HEK293 (cell line): ENCODE results near the gene DCDC2.

Experiments used
- CTCF ChIA-PET: fragments of 350-600 bp; formaldehyde crosslinking; extraction: SDS; loops from one replicate; lab custom pipeline; 2021; ENCODE audit warnings: antibody characterized with exemption; lab: Yijun Ruan, JAX
- POLR2A ChIA-PET: fragments of 300-600 bp; formaldehyde crosslinking; extraction: SDS; loops from one replicate; lab custom pipeline; 2020; ENCODE audit warnings: antibody characterized with exemption, inconsistent platforms; lab: Yijun Ruan, JAX
- H3K27ac ChIP-seq: fragments of 200-500 bp; sonication (Bioruptor generic); 2 replicates; pipeline ENCODE4 v1.5.1; 2014; ENCODE audit warnings: low read depth, low read length, control low read depth, inconsistent platforms; ENCODE audit errors: extremely low read depth
- H3K36me3 ChIP-seq, 2 experiments: fragments of 200-500 bp in 1 of 2; sonication (Bioruptor generic) in 1 of 2; 1 replicate in 1 of 2; 2 replicates in 1 of 2; pipeline ENCODE4 v1.5.1; 2014 to 2017; ENCODE audit warnings: inconsistent platforms in 2 of 2, low read length in 2 of 2; ENCODE audit not compliant: control insufficient read depth in 2 of 2, insufficient read depth in 1 of 2
- H3K4me1 ChIP-seq: fragments of 200-500 bp; sonication (Bioruptor generic); 2 replicates; pipeline ENCODE4 v1.5.1; 2014; ENCODE audit warnings: mild to moderate bottlenecking, low read length, inconsistent platforms; ENCODE audit not compliant: control insufficient read depth, insufficient read depth
- H3K4me3 ChIP-seq: 2 replicates; pipeline ENCODE4 v1.5.1; 2011; ENCODE audit warnings: low read depth, mild to moderate bottlenecking, control low read depth, low read length, moderate library complexity
- H3K9me3 ChIP-seq: fragments of 200-500 bp; sonication (Bioruptor generic); 2 replicates; pipeline ENCODE4 v1.5.1; 2014; ENCODE audit warnings: low read depth, low read length, inconsistent platforms; ENCODE audit not compliant: control insufficient read depth, insufficient read depth
- EGR2 ChIP-seq: fragments of 450-650 bp; formaldehyde crosslinking; IDR thresholded peaks from 2 replicates; pipeline ENCODE4 v1.5.1; 2016; ENCODE audit warnings: low read depth, missing biosample characterization, missing genetic modification characterization
- KLF17 ChIP-seq: fragments of 450-650 bp; formaldehyde crosslinking; IDR thresholded peaks from 2 replicates; pipeline ENCODE4 v1.5.1; 2016; ENCODE audit warnings: missing biosample characterization, missing genetic modification characterization
- PRDM1 ChIP-seq: fragments of 450-650 bp; formaldehyde crosslinking; IDR thresholded peaks from 2 replicates; pipeline ENCODE4; 2016; ENCODE audit warnings: missing biosample characterization, missing genetic modification characterization
- TSHZ1 ChIP-seq: fragments of 450-650 bp; formaldehyde crosslinking; IDR thresholded peaks from 2 replicates; pipeline ENCODE4 v1.5.1; 2016; ENCODE audit warnings: missing biosample characterization, missing genetic modification characterization, borderline replicate concordance
- WT1 ChIP-seq: fragments of 450-650 bp; formaldehyde crosslinking; IDR thresholded peaks from 2 replicates; pipeline ENCODE4 v1.5.1; 2016; ENCODE audit warnings: missing biosample characterization, missing genetic modification characterization
- ZBTB44 ChIP-seq: fragments of 450-650 bp; IDR thresholded peaks from 2 replicates; pipeline ENCODE4 v1.5.1; 2018; ENCODE audit warnings: missing biosample characterization, mild to moderate bottlenecking, missing genetic modification characterization
- ZNF114 ChIP-seq: fragments of 450-650 bp; formaldehyde crosslinking; IDR thresholded peaks from 2 replicates; pipeline ENCODE4 v1.5.0; 2017; ENCODE audit warnings: missing biosample characterization, missing genetic modification characterization
- ZNF214 ChIP-seq: fragments of 450-650 bp; formaldehyde crosslinking; IDR thresholded peaks from 2 replicates; pipeline ENCODE4 v1.5.1; 2017; ENCODE audit warnings: missing biosample characterization, mild to moderate bottlenecking, missing genetic modification characterization, borderline replicate concordance
- ZNF221 ChIP-seq: fragments of 450-650 bp; formaldehyde crosslinking; IDR thresholded peaks from 2 replicates; pipeline ENCODE4 v1.5.1; 2017; ENCODE audit warnings: missing biosample characterization, missing genetic modification characterization, borderline replicate concordance
- ZNF280C ChIP-seq: fragments of 450-650 bp; formaldehyde crosslinking; IDR thresholded peaks from 2 replicates; pipeline ENCODE4 v1.5.1; 2016; ENCODE audit warnings: missing biosample characterization, missing genetic modification characterization
- ZNF311 ChIP-seq: fragments of 450-650 bp; formaldehyde crosslinking; IDR thresholded peaks from 2 replicates; pipeline ENCODE4 v1.5.1; 2017; ENCODE audit warnings: missing biosample characterization, missing genetic modification characterization, borderline replicate concordance
- ZNF433 ChIP-seq: fragments of 450-650 bp; formaldehyde crosslinking; IDR thresholded peaks from 2 replicates; pipeline ENCODE4 v1.5.1; 2016; ENCODE audit warnings: missing biosample characterization, missing genetic modification characterization, low read depth
- ZNF544 ChIP-seq: fragments of 450-650 bp; formaldehyde crosslinking; IDR thresholded peaks from 2 replicates; pipeline ENCODE4 v1.5.0; 2017; ENCODE audit warnings: missing biosample characterization, missing genetic modification characterization
- ZNF561 ChIP-seq: fragments of 450-650 bp; IDR thresholded peaks from 2 replicates; pipeline ENCODE4 v1.5.1; 2018; ENCODE audit warnings: missing biosample characterization, missing genetic modification characterization, borderline replicate concordance
- ZNF670 ChIP-seq: fragments of 450-650 bp; formaldehyde crosslinking; IDR thresholded peaks from 2 replicates; pipeline ENCODE4 v1.5.1; 2016; ENCODE audit warnings: missing biosample characterization, missing genetic modification characterization, low read depth
- ZNF776 ChIP-seq: fragments of 450-650 bp; formaldehyde crosslinking; IDR thresholded peaks from 2 replicates; pipeline ENCODE4 v1.5.0; 2017; ENCODE audit warnings: missing biosample characterization, missing genetic modification characterization, borderline replicate concordance
- TF ChIP-seq, protein P1 (sequence below): fragments of 450-650 bp; formaldehyde crosslinking; IDR thresholded peaks from 2 replicates; pipeline ENCODE4 v1.5.1; 2017; ENCODE audit warnings: missing biosample characterization, missing genetic modification characterization

Gene DCDC2

GRCh38 chr6:24378473-24379097 is 20.7 kb upstream of the DCDC2 start:
- H3K27ac ChIP-seq = no peak overlapping the region
- no peak for TF ChIP-seq ZNF280C (tag by site-specific recombination)
- no peak for TF ChIP-seq ZNF221
- TF ChIP-seq ZNF544 (tag by site-specific recombination) = no peak
- no peak for TF ChIP-seq KLF17 (tag by site-specific recombination)
- TF ChIP-seq WT1 (tag by site-specific recombination) = no peak
- no peak for TF ChIP-seq ZBTB44 (tag by site-specific recombination)
- TF ChIP-seq EGR2 (tag by site-specific recombination) = no peak
- no peak for TF ChIP-seq ZNF670 (tag by site-specific recombination)
- TF ChIP-seq ZNF433 = no peak
- TF ChIP-seq ZNF114 (tag by site-specific recombination) = no peak
- no peak for TF ChIP-seq TSHZ1
- TF ChIP-seq ZNF311 (tag by site-specific recombination) = no peak
- no peak for TF ChIP-seq ZNF214 (tag by site-specific recombination)
- H3K4me1 ChIP-seq = no peaks in the 10 kb centered on the region; the same call in 1 of the 2 replicates
- ChIA-PET POLR2A (interaction anchor here (0.8 kb wide), 1 partner anchor 21 kb away, joined by 5 read pairs; the partner anchor contains the start of gene DCDC2), CTCF (interaction anchor here (1.0 to 2.3 kb wide), 3 partner anchors 19 to 100 kb away, joined by 3 to 11 read pairs (median 3); no protein-coding TSS in a partner anchor)
- no peak overlapping the region for H3K4me3 ChIP-seq
- H3K36me3 ChIP-seq = no peaks in the 10 kb centered on the region
- H3K9me3 ChIP-seq = no peaks in the 10 kb centered on the region

- H3K27ac ChIP-seq = no peak overlapping the region
- no peak overlapping the region for H3K4me3 ChIP-seq
- ChIA-PET POLR2A (interaction anchor here (0.5 kb wide), 1 partner anchor 35 kb away, joined by 4 read pairs; no protein-coding TSS in a partner anchor), CTCF (interaction anchor here (0.7 to 2.1 kb wide), 5 partner anchors 9 to 102 kb away, joined by 3 to 12 read pairs (median 6); no protein-coding TSS in a partner anchor)
- no peaks in the 10 kb centered on the region for H3K36me3 ChIP-seq
- no peaks in the 10 kb centered on the region for H3K9me3 ChIP-seq
- no peaks in the 10 kb centered on the region for H3K4me1 ChIP-seq
- TF ChIP-seq PRDM1 (tag by site-specific recombination) (no peak), ZNF561 (tag by site-specific recombination) (no peak), ZNF311 (tag by site-specific recombination) (no peak), ZNF776 (tag by site-specific recombination) (no peak)
- TF ChIP-seq, protein P1, sequence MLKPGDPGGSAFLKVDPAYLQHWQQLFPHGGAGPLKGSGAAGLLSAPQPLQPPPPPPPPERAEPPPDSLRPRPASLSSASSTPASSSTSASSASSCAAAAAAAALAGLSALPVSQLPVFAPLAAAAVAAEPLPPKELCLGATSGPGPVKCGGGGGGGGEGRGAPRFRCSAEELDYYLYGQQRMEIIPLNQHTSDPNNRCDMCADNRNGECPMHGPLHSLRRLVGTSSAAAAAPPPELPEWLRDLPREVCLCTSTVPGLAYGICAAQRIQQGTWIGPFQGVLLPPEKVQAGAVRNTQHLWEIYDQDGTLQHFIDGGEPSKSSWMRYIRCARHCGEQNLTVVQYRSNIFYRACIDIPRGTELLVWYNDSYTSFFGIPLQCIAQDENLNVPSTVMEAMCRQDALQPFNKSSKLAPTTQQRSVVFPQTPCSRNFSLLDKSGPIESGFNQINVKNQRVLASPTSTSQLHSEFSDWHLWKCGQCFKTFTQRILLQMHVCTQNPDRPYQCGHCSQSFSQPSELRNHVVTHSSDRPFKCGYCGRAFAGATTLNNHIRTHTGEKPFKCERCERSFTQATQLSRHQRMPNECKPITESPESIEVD (tag by site-specific recombination) = 0 out of 2 replicates have a peak, but pooled peaks have one; percentile 9
Measured at GRCh38 chr6:24376871-24377270, 19.0 kb upstream of the DCDC2 start.
